HG03432 (cell line): Measurements from ENCODE around the gene TMCC1.
"Not testable (repeated sequence)": the region's sequence is repeated elsewhere in the genome, so short reads cannot be mapped to it uniquely, and the experiment has no call there.

ENCODE experiments used
- ATAC-seq: cut with Tn5 transposase; IDR thresholded peaks from one replicate; pipeline ENCODE4 v1.9.1; 2021; ENCODE audit warnings: mild to moderate bottlenecking, moderate library complexity; ENCODE audit not compliant: unreplicated experiment

The TMCC1 gene

DNA sequence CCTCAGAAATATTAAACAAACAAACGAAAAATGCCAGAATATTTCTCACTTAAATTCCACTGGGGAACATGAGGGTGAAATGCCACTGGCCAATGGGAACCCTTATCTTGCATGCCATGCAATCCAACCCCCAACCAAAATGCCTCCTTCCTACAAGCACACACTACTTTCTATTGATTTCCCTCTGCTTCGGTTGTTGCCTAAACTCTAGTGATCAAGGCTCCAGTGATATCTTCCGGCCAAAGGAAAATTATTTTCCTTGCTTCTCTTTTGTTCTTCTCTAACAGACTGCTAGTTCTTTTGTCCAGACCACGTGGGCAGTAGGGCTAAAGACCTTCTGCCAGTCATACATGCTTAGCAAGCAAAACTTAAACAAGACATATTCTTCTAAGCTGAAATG lies 115.7 kb downstream of the TMCC1 start:
- ATAC-seq: no peak

DNA sequence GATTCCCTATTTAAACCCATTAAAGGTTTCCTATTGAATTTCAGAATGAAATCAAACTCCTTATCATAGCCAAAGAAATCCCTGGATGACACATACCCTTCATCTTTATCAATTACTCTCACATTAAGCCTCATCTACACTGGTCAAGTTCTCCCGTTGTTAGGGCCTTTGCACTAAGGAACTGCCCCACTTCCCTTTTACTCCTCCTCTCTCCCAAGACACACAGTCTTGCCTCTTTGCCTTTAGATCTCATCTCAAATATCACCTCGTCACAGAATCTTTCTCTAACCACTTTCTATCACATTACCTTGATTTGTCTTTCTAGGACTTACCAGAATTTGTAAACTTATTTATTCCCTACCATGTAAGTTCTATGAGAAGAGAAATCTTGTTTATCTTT lies 117.6 kb downstream of the TMCC1 start:
- no peak for ATAC-seq

DNA sequence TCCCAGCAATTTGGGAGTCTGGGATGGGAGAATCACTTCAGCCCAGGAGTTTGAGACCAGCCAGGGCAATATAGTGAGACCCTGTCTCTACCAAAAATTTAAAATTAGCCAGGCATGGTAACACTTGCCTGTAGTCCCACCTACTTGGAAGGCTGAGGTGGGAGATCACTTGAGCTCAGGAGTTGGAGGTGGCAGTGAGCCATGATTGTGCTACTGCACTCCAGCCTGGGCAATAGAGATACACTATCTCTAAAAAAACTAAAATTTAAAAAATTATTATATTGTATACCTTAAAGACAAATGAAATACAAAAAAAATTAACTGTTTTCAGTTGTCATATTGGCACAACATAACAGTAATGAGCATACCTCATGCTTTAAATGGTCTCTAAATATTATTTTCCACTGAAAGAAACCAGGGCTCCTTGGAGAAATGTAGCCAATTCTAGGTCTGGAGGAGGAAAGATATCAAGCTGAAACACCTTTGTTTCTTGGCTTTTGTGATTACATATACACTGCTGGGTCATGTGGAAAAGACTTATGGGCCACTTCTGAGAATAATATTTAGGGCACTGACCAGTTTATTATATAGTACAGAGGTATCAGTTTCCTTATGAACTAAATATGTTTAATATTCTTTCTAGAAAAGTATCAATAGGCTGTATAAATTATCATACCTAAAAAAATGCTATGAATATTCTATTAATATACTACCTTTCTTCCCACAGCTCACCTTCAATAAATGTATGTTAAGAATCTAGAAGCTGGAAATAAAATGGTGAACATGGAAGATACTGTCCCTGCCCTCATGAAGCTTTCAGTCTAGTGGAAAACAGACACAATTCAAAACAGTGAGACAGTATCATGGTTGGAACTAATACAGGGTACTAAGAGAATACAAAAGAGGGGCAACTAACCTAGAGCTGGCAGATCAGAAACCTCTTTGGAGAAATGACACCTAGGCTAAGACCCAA lies 119.5 kb downstream of the TMCC1 start:
- no peak for ATAC-seq

DNA sequence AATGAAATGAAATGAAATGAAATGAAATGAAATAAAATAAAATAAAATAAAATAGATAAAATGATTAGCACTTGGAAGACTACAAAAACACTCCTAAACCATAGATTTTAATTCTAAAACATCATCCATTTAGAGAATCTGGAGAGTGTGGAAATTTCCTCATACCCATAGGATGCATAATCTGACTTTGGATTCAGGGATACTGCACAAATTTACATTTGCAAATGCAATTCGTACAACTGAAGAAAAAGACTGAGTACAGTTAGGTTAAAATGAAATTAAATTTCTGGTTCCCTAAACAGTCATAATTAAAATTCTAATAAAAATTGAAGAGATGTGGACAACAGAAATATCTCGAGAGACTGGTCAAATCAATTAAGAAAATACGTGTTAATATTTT lies 122.9 kb downstream of the TMCC1 start:
- ATAC-seq: no peak

DNA sequence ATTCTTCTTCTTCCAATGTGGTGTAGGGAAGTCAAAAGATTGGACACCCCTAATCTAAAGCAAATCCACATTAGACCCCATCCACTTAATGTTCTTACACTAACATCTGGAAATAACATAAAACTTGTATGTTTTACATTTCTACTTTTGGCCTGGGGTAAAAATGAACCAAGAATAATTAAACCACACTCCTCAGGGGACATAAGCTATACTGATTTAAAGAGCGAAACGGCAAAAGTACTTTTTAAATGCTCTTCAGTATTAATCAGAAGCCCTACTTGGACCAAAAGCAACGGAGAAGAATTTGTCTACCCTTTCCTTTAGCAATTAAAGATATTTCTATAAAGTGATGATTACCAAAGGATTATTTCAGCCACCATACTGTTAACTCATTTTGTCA lies 123.9 kb downstream of the TMCC1 start:
- no peak for ATAC-seq

DNA sequence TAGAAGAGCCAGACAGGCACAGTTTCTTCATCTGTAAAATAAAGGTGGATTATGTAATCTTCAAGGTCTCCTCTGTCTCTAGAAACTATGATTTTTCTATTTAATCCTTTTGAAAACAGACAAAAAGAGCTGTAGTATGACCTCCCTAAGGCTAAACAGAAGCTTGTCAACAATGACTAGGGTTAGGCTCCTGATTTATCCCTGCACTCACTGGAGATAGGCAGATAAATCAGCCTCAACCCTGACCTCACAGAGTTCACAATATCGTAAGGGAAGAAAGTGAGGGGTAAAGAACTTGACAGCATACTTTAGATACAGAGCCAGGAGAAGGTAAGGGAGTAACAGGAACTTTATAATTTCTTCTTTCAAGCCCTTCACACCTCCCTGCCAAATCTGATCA lies 124.8 kb downstream of the TMCC1 start:
- ATAC-seq: no peak

DNA sequence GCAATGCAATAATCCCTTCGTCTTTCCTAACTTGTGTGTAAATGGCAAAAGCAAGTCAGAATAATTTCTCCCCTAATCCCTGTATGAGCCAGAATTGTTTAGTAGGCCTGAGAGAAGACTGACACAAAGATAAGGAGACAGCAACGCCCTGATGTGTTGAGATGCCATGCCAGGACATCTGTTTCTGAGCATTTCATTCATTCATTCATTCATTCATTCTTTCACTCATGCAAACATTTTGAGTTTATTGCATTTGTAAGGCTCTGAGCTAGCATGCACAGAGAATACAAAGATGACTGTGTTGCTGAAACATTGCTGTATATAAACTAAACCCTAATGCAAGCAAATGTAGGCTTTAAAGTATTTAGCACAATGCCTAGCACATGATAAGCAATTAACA lies 127.4 kb downstream of the TMCC1 start:
- no peak for ATAC-seq

DNA sequence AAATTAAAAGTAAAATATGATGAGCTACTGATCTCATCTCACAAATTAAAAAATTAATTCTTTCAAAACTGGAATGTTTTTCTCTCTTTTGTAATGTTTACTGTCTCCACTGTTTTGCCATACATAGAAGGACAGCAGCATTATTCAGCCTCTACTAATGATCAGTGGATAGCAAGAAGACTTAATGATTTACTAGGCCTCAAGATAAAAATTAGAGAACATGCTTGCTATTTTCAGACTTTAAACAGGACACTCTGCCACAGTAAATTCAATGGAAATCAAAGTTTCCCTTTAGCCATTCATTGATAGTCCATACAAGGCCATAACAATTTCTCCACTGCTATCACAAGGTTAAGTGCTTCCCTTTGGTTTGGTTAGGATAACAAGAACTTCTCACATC lies 129.4 kb downstream of the TMCC1 start:
- no peak for ATAC-seq

DNA sequence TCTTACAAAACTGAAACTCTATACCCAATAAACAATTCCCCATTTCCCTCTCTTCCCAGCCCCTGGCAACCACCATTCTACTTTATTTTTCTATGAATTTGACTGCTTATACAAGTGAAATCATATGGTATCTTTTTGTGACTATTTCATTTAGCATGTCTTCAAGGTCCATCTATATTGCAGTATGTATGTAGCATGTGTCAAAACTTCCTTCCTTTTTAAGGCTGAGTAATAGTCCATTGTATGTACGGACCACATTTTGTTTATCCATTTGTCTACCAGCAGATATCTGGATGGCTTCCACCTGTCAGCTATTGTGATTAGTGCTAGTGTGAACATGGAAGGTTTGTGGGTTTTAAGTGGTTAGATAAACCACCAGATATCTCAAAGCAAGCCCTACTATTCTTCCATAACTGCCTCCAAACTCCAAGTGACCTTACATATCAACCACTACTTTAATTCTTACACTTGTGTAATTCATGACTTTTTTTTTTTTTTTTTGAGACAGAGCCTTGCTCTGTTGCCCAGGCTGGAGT lies 134.7 kb downstream of the TMCC1 start:
- no peak for ATAC-seq

DNA sequence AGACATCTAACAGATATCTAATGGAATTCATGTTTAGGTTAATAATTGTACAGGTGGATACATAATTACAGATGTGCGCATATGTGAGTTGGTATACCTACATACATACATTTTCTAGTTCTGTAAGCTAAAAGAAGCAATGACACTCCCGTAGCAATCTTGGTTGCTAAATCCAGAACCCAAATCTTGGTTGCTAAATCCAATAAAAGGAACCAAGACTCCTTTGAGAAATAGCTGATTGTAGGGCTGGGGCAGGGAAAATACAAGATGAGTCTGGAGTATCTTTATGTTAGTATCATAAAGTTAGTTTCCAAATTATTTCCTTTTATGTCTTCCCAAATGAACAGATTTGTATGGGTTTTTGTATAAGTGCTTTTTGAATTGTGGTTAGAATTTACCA lies 135.2 kb downstream of the TMCC1 start:
- ATAC-seq: no peak

DNA sequence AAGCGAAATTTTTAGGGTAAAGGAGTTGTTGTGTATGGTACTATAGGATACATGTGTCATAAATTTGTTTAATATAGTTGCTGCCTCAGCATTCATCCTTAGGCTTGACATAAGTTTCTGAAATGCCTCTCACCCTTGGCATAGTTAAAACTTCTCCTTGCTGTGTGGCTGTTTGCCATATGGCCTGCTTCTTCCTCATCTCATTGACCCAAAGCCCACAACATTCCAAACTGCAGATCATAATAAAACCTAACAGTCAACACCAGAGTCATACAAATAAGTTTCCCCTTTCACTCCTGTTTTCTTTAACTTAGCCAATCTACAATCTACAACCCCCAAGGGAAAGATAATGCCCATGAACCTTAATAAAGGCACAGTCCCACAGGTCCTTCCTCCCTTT lies 136.6 kb downstream of the TMCC1 start:
- no peak for ATAC-seq

DNA sequence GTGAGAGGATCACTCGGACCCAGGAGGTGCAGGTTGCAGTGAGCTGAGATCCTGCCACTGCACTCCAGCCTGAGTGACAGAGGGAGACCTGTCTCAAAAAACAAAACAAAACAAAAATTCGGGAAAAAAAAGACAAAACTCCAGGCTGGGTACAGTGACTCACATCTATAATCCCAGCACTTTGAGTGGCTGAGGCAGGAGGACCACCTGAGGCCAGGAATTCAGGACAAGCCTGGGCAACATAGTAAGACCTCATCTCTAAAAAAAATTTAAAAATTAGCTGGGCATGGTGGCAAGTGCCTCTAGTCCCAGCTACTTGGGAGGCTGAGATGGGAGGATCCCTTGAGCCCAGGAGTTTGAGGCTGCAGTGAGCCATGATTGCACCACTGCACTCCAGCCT lies 142.4 kb downstream of the TMCC1 start:
- not testable (repeated sequence) for ATAC-seq

DNA sequence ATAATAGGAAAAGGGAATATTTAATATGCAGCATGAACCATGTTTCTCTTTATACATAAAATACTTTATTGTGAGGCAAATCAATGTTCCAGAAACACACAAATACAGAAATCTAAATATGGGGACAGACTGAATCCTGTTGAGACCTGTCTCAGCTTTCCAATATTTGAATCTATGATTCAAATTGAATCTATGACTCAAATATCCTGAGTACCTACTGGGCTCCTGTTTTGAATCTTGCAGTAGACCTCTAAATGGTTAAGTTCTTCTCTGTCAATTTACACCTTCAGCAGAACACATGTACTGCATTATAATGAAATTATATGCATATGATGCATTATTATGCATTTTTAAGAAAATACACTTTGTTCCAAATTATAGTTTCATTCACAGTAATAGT lies 143.8 kb downstream of the TMCC1 start:
- no peak for ATAC-seq

DNA sequence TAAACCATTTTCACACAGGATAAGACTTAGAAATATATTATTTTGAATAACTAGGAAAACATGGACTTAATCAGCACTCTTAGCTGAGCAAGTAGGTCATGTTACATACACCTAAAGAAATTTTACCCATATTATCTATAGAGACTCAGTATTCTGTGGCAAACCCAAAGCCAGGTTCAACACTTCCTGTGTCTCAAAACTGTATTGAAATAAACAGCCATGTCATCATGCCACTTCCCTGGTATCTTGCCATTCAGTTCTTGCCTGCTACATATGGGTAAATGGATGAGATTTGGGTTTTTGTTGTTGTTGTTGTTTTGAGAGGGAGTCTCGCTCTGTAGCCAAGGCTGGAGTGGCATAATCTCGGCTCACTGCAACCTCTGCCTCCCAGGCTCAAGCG lies 145.5 kb downstream of the TMCC1 start:
- ATAC-seq: no peak

DNA sequence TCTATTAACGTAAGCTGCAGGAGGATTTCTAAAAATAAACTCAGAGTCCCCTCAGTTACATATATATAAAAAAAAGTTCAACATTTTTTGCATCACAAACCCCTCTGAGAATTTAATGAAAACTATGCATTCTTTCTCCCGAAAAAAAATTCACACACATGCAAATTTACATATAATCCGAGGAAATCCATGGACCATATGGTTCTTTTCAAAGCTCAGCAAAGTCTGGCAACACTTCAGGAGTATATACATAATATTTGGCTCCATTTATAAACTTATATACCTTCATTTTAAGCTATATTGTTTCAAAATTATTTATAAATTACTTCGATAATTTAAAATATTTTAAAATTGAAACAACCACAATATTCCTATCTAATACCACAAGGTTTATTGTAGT lies 146.4 kb downstream of the TMCC1 start:
- ATAC-seq: no peak

DNA sequence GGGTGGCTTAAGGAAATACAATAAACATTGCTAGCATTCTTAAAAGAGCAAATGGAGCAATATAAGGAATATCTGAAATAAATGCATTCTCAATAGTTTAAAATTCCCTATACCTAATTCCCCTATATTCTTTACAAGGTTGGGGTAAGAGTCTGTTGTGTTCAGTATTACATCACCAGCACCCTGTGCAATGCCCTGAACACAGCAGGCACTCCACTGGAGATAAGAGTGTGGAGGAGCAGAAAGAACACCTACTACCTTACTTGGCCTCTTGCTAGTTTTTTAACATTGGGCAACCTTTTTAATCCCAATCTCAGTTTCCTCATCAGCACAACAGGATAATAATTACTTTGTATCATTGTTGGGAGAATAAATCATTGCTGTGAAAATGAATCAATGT lies 146.9 kb downstream of the TMCC1 start:
- ATAC-seq: no peak

DNA sequence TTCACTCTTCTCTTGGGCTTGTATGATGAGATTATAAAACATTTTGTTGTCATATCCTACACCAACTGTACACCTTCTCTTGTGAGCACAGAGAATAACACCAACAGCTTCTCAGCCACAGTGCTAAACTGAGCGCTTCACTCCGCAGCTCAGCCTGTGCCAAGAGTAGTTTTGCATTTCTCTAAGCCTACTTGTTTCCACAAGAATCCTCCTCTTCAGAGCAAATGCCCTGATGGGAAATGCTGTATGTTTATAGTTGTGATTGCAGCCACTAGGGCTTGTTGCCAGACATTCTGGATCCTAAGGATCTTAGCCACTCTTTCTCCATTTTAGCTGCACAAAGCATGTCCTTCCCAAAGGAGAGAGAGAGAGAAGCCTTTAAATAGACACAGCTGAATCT lies 148.3 kb downstream of the TMCC1 start:
- no peak for ATAC-seq

DNA sequence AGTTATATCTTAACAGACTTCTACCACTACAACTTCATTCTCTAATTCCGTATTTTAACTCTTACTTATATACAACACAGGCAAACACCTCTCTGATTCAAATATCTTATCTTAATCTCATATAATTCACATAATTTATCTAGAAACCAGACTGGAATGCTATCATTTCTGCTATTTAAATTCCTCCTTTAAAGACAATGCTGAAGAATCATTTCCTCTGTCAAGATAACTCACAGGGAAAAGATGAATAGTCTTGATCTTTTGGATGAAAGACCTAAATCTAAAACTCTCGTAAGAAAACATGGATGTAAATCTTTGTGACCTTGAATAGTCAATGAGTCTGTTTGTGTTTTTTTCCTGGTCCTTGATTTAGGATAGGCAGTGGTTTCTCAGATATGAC lies 151.7 kb downstream of the TMCC1 start:
- no peak for ATAC-seq

DNA sequence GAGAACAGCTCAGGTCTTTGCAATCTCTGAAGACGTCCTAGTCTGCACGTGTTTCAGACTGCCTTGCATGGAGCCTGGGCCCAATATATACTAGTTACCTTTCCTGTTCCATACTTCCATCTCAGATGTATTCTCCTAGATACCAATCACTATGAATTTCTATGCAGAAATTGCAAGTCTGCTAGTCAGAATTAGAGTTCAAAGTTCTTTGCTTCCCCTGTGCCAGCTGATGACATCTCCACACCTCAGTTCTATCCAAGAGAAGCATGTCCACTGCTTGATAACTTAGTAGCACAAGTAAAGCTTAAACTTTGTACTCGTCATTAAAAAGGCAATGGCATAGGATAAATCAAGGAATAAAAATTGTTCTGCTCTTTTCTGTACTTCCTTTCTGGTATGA lies 153.4 kb downstream of the TMCC1 start:
- no peak for ATAC-seq

DNA sequence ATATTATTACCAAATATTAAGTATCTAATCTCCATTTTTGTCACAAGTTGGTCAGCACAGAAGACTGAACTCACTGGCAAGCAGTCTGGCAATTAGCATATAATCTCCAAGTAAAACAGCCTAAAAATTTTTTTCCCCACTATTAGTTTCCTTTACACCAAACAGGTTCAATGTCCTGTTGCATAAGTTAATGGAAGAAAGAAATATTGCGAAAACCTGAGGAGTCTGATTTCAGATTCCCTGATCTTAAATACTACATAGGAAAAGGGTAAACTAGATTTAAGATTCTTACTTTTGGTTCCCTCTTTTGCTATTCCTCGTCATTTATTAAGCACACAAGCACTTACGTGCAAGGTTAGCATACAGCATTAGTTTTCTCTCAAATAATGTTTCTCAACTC lies 153.9 kb downstream of the TMCC1 start:
- ATAC-seq: no peak

DNA sequence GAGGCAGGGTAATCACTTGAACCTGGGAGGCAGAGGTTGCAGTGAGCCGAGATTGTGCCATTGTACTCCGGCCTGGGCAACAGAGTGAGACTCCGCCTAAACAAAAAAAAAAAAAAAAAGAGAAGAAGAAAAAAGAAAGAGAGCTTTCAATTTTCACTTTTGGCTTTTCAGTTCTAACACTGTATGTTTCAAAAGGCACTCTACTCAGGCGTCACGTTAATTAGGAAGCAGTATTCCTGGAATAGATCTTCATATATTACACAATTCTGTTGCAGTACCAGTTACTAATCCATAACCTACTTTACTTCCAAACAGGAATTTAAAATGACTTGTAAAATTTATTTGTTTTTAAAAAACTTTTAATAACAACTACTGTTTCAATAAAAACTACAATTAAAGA lies 155.3 kb downstream of the TMCC1 start:
- no peak for ATAC-seq

DNA sequence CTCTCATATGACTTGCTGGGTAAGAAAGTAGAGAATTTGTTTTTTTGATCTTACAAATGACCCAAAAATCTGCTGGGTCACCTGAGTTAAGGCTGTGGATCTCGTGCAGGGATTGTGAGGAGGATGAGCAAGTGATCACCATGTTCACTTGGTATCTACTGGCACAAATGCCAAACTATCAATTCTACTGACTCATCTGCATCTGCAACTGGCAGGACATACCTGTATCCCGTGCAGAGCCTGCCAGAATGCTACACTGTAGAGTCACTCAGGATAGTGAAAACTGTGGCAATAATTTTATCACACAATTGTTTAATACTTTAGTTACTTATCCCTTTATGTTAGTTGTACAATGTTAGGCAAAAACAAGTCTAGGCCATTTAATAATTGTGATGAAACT lies 157.4 kb downstream of the TMCC1 start:
- ATAC-seq: no peak

DNA sequence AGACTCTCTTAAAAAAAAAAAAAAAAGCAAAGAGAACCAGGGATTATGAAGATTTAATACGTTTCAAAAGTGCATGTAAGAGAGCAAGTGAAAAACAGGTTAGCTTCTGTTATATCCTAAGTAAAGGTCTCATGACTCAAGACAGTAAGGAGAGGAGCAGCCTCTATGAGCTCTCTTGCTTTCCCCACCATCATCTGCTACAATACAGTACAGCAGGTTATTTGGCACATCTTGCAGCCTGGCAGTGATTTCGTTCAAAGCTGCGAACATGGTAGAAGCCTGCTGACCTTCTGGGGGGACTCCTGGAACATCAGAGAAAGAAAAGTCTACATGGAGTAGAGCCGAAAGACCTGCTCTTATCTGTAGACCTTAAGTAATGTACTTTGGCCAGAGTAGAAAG lies 157.9 kb downstream of the TMCC1 start:
- no peak for ATAC-seq
